ENCODE data around the gene MORC3. TPM values are rescaled to one million over a fixed set of nuclear protein-coding genes. Genes with fewer than 3 reads are reported as not detected.

MORC3 gene
- total and polyA plus RNA-seq, 10 donors, result 14.8 to 57.6 (median 51.0) TPM

- TF ChIP-seq POLR2A (IDR thresholded peaks at IDR 0.05) (no peak), CTCF (IDR thresholded peaks at IDR 0.05 in 8 of 11, conservative IDR thresholded peaks at IDR 0.05 in 3 of 11) (no peak), POLR2AphosphoS5 (IDR thresholded peaks at IDR 0.05) (no peak)
- Histone ChIP-seq H3K9me3 (no peaks in the 10 kb centered on the region), H3K27ac (no peak overlapping the region), H3K4me3 (no peak overlapping the region), H3K36me3 (no peaks in the 10 kb centered on the region), H3K4me1 (peaks cover 0 to 20% (median 12%) of the 10 kb centered on the region in 6 donors), H3K27me3 (replicated peaks in 1 of 7) (peaks cover 0 to 5% (median 0%) of the 10 kb centered on the region in 7 donors)
- DNase-seq, result no peak
- 91 to 96% (median 93%) methylated on average over 8 of the region's 8 CpGs for WGBS, 5 donors
- intact Hi-C loops (cut with DNase I; ENCODE audit: low total_unique reads), result no loop called here
Observed at GRCh38 chr21:36424592-36424991, 104.6 kb downstream of the MORC3 start.

GRCh38 chr21:36425286-36425685 is 105.3 kb downstream of the MORC3 start:
- intact Hi-C loops (cut with DNase I; ENCODE audit: low total_unique reads), result no loop called here
- DNase-seq, result no peak
- Histone ChIP-seq H3K4me1 (peaks cover 0 to 20% (median 14%) of the 10 kb centered on the region in 6 donors), H3K9me3 (no peaks in the 10 kb centered on the region), H3K27me3 (replicated peaks in 1 of 7) (peaks cover 0 to 12% (median 0%) of the 10 kb centered on the region in 7 donors), H3K36me3 (no peaks in the 10 kb centered on the region), H3K4me3 (no peak overlapping the region), H3K27ac (no peak overlapping the region)
- TF ChIP-seq POLR2A (IDR thresholded peaks at IDR 0.05) (no peak), POLR2AphosphoS5 (IDR thresholded peaks at IDR 0.05) (no peak), CTCF (IDR thresholded peaks at IDR 0.05 in 8 of 11, conservative IDR thresholded peaks at IDR 0.05 in 3 of 11) (no peak)
- WGBS, 5 donors, result 84 to 96% (median 90%) methylated on average over 9 of the region's 9 CpGs

Small RNAs within 50 kb of the gene (small RNA-seq; reads per million reads assigned to genes)
- 0 reads per million in 4 donors for gene ATP5MFP1

Other genes starting within 250 kb of the MORC3 start
- gene CBR3, start 185.1 kb upstream of the MORC3 start, total RNA-seq, result 1 to 10 TPM; 1.4 to 3.4 (median 2.9) TPM
- gene CBR3, start 185.1 kb upstream of the MORC3 start, polyA plus RNA-seq, result 1 to 10 TPM; 1.7 to 4.5 (median 4.0) TPM
- gene DOP1B, start 163.4 kb upstream of the MORC3 start, total RNA-seq, result 10 to 100 TPM; 20.8 to 29.2 (median 23.3) TPM
- 1 to 10 TPM; 2.9 to 4.9 (median 3.1) TPM for gene DOP1B, start 163.4 kb upstream of the MORC3 start, polyA plus RNA-seq
- gene CHAF1B, start 65.2 kb downstream of the MORC3 start, total RNA-seq, result 1 to 10 TPM in 6 of 7 donors, under 1 TPM in 1; 0.51 to 3.7 (median 1.5) TPM
- 1 to 10 TPM in 2 of 3 donors, under 1 TPM in 1; 1.00 to 1.4 (median 1.2) TPM for gene CHAF1B, start 65.2 kb downstream of the MORC3 start, polyA plus RNA-seq
- under 1 TPM in 3 of 7 donors, not detected in 4; 0.46 to 0.94 (median 0.70) TPM for gene CLDN14, start 159.9 kb downstream of the MORC3 start, total RNA-seq
- under 1 TPM; 0.13 to 0.24 (median 0.15) TPM for gene CLDN14, start 159.9 kb downstream of the MORC3 start, polyA plus RNA-seq